ELF-1 (cell line): ENCODE results near the gene FAM167B.

Experiments
- DNase-seq: peaks from one replicate; pipeline ENCODE4 v3.0.0-alpha.2; 2016; ENCODE audit warnings: low read depth, low spot score

FAM167B gene

GRCh38 chr1:32223683-32224082 is 23.3 kb upstream of the FAM167B start:
- no peak for DNase-seq

- DNase-seq, result no peak
Measured at GRCh38 chr1:32224285-32224684, 22.7 kb upstream of the FAM167B start.

- no peak for DNase-seq
Measured at GRCh38 chr1:32228771-32229170, 18.3 kb upstream of the FAM167B start.

- no peak for DNase-seq
Measured at GRCh38 chr1:32231843-32232432, 15.1 kb upstream of the FAM167B start.

GRCh38 chr1:32232558-32233304 is 14.3 kb upstream of the FAM167B start:
- DNase-seq, result no peak

- no peak for DNase-seq
Measured at GRCh38 chr1:32234792-32235191, 12.2 kb upstream of the FAM167B start.

- DNase-seq, result no peak
Measured at GRCh38 chr1:32239337-32239736, 7.7 kb upstream of the FAM167B start.

- DNase-seq, result no peak
Measured at GRCh38 chr1:32239790-32240139, 7.3 kb upstream of the FAM167B start.

GRCh38 chr1:32240140-32240951 is 6.7 kb upstream of the FAM167B start:
- DNase-seq, result peak; percentile 93

- DNase-seq, result peak; percentile 76
Measured at GRCh38 chr1:32241001-32241763, 5.8 kb upstream of the FAM167B start.

GRCh38 chr1:32242341-32242851 is 4.6 kb upstream of the FAM167B start:
- peak; percentile 80 for DNase-seq

GRCh38 chr1:32247452-32247851 is 430 bp downstream of the FAM167B start:
- DNase-seq, result no peak

- peak; percentile 93 for DNase-seq
Measured at GRCh38 chr1:32247983-32248889, 1.2 kb downstream of the FAM167B start.

- no peak for DNase-seq
Measured at GRCh38 chr1:32249831-32250525, 3.0 kb downstream of the FAM167B start.

GRCh38 chr1:32250893-32251716 is 4.1 kb downstream of the FAM167B start, which contains the start of gene LCK:
LCK (plus strand) TSS chr1:32251265; CDS start chr1:32274330, 23,065 bp downstream.
- DNase-seq, result no peak

- DNase-seq, result no peak
Measured at GRCh38 chr1:32255072-32256071, 8.3 kb downstream of the FAM167B start.

- DNase-seq, result no peak
Measured at GRCh38 chr1:32256473-32257226, 9.6 kb downstream of the FAM167B start.
